HPDE6-E6E7 (cell line): ENCODE data around the gene SEZ6.
"Not testable (repeated sequence)": the region's sequence is repeated elsewhere in the genome, so short reads cannot be mapped to it uniquely, and the experiment has no call there.

ENCODE experiments used
- DNase-seq: peaks from one replicate; pipeline ENCODE4 v3.0.0; 2011; ENCODE audit warnings: missing footprints; ENCODE audit errors: extremely low spot score

SEZ6 gene

GRCh38 chr17:28935744-28936460 is 69.9 kb downstream of the SEZ6 start:
- no peak for DNase-seq

- not testable (repeated sequence) for DNase-seq
Measured at GRCh38 chr17:28934508-28934907, 71.3 kb downstream of the SEZ6 start.

GRCh38 chr17:28929787-28930186 is 76.0 kb downstream of the SEZ6 start:
- no peak for DNase-seq

GRCh38 chr17:28928061-28928460 is 77.8 kb downstream of the SEZ6 start:
- no peak for DNase-seq

GRCh38 chr17:28926786-28927185 is 79.0 kb downstream of the SEZ6 start:
- DNase-seq, result no peak

GRCh38 chr17:28926366-28926765 is 79.5 kb downstream of the SEZ6 start:
- DNase-seq, result no peak

GRCh38 chr17:28925912-28926365 is 79.9 kb downstream of the SEZ6 start:
- DNase-seq, result peak; percentile 49

GRCh38 chr17:28920201-28920600 is 85.6 kb downstream of the SEZ6 start:
- no peak for DNase-seq

- DNase-seq, result no peak
Measured at GRCh38 chr17:28918295-28918694, 87.5 kb downstream of the SEZ6 start.

GRCh38 chr17:28917465-28917864 is 88.4 kb downstream of the SEZ6 start:
- DNase-seq, result no peak

- DNase-seq, result no peak
Measured at GRCh38 chr17:28917029-28917428, 88.8 kb downstream of the SEZ6 start.

GRCh38 chr17:28916302-28916934 is 89.4 kb downstream of the SEZ6 start:
- no peak for DNase-seq

- no peak for DNase-seq
Measured at GRCh38 chr17:28912938-28913333, 92.9 kb downstream of the SEZ6 start.

GRCh38 chr17:28912281-28912937 is 93.4 kb downstream of the SEZ6 start:
- DNase-seq, result no peak

GRCh38 chr17:28911411-28912045 is 94.3 kb downstream of the SEZ6 start:
- no peak for DNase-seq

GRCh38 chr17:28910534-28910933 is 95.3 kb downstream of the SEZ6 start:
- no peak for DNase-seq

GRCh38 chr17:28908640-28909167 is 97.1 kb downstream of the SEZ6 start:
- no peak for DNase-seq

GRCh38 chr17:28907709-28908475 is 97.9 kb downstream of the SEZ6 start:
- no peak for DNase-seq

GRCh38 chr17:28906706-28907438 is 99.0 kb downstream of the SEZ6 start:
- DNase-seq, result no peak

GRCh38 chr17:28906276-28906675 is 99.6 kb downstream of the SEZ6 start:
- DNase-seq, result no peak
